ENCODE data around the gene ELOB. TPM values are rescaled to one million over a fixed set of nuclear protein-coding genes. Genes with fewer than 3 reads are reported as not detected.

The ELOB gene
- total RNA-seq, 1 experiment from 2014 or later = 259 TPM

DNA sequence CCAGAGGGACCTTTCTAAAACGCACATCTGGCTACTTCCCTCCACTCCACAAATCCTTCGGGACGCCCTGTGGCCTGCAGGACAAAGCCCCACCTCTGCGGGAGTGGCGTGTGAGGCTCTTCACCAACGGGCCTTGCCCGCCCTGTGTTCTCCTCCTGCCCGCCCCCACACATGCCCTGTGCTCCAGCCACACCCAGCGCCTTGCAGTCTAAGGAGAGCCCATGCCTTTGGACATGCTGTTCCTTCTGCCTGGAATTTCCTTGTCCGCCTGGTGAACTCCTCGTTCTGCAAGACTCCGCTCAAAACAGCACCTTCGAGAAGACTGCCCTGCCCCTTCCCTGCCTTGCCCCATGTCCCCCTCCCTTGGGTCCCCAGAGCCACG, 7.4 kb downstream of the ELOB start:
- no peak for DNase-seq
- H3K79me2 ChIP-seq (ENCODE audit: low read depth) = peaks cover 44% of the 10 kb centered on the region

GRCh38 chr16:2769100-2769529, 8.0 kb downstream of the ELOB start:
- no peaks in the 10 kb centered on the region for H3K27me3 ChIP-seq (ENCODE audit: insufficient read depth, low read depth)
- POLR2A ChIA-PET (ENCODE audit: unreplicated experiment) = interaction anchor here (0.6 kb wide), 1 partner anchor 94 kb away, joined by 3 read pairs; no protein-coding TSS in a partner anchor
- peaks cover 40% of the 10 kb centered on the region for H3K36me3 ChIP-seq (ENCODE audit: low read depth)
- H3K27ac ChIP-seq = no peak overlapping the region
- peaks cover 44% of the 10 kb centered on the region for H3K79me2 ChIP-seq (ENCODE audit: low read depth)
- H4K20me1 ChIP-seq (ENCODE audit: insufficient read depth) = peaks cover 80% of the 10 kb centered on the region
- no peaks in the 10 kb centered on the region; the same call in 1 of the 2 replicates for H3K4me1 ChIP-seq (replicated peaks; ENCODE audit: insufficient read depth)
- no peaks in the 10 kb centered on the region for H3K9me2 ChIP-seq (ENCODE audit: insufficient read depth)
- no peak overlapping the region for H3K4me3 ChIP-seq
- H3K4me2 ChIP-seq = no peak overlapping the region
- TF ChIP-seq, protein P1, sequence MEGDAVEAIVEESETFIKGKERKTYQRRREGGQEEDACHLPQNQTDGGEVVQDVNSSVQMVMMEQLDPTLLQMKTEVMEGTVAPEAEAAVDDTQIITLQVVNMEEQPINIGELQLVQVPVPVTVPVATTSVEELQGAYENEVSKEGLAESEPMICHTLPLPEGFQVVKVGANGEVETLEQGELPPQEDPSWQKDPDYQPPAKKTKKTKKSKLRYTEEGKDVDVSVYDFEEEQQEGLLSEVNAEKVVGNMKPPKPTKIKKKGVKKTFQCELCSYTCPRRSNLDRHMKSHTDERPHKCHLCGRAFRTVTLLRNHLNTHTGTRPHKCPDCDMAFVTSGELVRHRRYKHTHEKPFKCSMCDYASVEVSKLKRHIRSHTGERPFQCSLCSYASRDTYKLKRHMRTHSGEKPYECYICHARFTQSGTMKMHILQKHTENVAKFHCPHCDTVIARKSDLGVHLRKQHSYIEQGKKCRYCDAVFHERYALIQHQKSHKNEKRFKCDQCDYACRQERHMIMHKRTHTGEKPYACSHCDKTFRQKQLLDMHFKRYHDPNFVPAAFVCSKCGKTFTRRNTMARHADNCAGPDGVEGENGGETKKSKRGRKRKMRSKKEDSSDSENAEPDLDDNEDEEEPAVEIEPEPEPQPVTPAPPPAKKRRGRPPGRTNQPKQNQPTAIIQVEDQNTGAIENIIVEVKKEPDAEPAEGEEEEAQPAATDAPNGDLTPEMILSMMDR (conservative IDR thresholded peaks at IDR 0.05) = no peak
- TF ChIP-seq EZH2 (IDR thresholded peaks at IDR 0.05; ENCODE audit: low read depth) = no peak
- CTCF ChIA-PET = no interaction called here
- H2AFZ ChIP-seq = no peak overlapping the region
- no peak for DNase-seq
- no TSS peak for BruUV-seq (replicated peaks)
- intact Hi-C loops (cut with micrococcal nuclease; ENCODE audit: unreplicated experiment) = no loop called here
- no peaks in the 10 kb centered on the region for H3K9me3 ChIP-seq (ENCODE audit: insufficient read depth, low read depth)
- peaks cover 90% of the 10 kb centered on the region for H3F3A ChIP-seq (ENCODE audit: insufficient read depth, low read depth)

More for the DNA sequence above, 7.4 kb downstream of the ELOB start:
- no peak overlapping the region for H3K4me3 ChIP-seq
- peaks cover 78% of the 10 kb centered on the region for H4K20me1 ChIP-seq (ENCODE audit: insufficient read depth)
- no peak for TF ChIP-seq EZH2 (IDR thresholded peaks at IDR 0.05; ENCODE audit: low read depth)
- TF ChIP-seq, protein P1 (conservative IDR thresholded peaks at IDR 0.05) = no peak
- H3K4me1 ChIP-seq (replicated peaks; ENCODE audit: insufficient read depth) = no peaks in the 10 kb centered on the region; the same call in 1 of the 2 replicates
- H3K27ac ChIP-seq = no peak overlapping the region
- H3K9me2 ChIP-seq (ENCODE audit: insufficient read depth) = no peaks in the 10 kb centered on the region
- intact Hi-C loops (cut with micrococcal nuclease; ENCODE audit: unreplicated experiment) = no loop called here
- ChIA-PET CTCF (no interaction called here), POLR2A (ENCODE audit: unreplicated experiment) (no interaction called here)
- no TSS peak for BruUV-seq (replicated peaks)
- H2AFZ ChIP-seq = no peak overlapping the region
- H3K36me3 ChIP-seq (ENCODE audit: low read depth) = peaks cover 34% of the 10 kb centered on the region
- no peak overlapping the region for H3K4me2 ChIP-seq
- peaks cover 90% of the 10 kb centered on the region for H3F3A ChIP-seq (ENCODE audit: insufficient read depth, low read depth)
- H3K9me3 ChIP-seq (ENCODE audit: insufficient read depth, low read depth) = no peaks in the 10 kb centered on the region
- no peaks in the 10 kb centered on the region for H3K27me3 ChIP-seq (ENCODE audit: insufficient read depth, low read depth)

DNA sequence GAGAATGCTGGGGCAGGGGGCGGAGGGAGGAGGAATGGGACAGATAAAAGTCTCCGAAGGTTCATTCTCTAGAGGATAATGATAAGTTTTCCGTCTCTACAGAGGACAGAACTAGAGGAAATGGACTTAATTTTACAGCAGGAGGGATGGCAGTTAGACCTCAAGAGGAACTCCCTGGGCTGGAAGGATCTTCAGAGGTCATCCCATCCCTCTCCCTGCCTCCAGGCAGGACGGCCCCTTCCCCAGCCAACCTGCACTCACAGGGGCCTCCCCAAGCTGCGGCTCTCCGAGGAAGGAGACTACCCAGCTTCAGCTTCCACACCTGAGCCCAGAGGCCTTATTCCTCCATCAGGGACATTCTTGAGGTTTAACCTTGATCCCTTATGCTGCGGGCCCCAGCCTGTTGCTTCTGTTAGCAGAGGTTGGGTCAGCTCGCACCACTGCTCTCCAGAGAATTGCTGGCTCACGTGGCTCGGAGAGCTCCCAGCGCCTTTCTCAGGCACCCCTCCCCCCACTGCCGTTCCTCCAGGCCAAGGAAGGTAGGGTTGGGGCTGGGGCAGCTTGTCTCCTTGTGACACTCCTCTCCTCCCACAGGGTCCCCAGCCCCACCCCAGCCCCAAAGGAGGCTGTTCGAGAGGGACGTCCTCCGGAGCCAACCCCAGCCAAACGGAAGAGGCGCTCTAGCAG, 8.5 kb downstream of the ELOB start:
- Histone ChIP-seq H3K27me3 (ENCODE audit: insufficient read depth, low read depth) (no peaks in the 10 kb centered on the region), H3K9me3 (ENCODE audit: insufficient read depth, low read depth) (no peaks in the 10 kb centered on the region), H3K4me2 (no peak overlapping the region), H3K36me3 (ENCODE audit: low read depth) (peaks cover 43% of the 10 kb centered on the region), H3K27ac (no peak overlapping the region), H3K79me2 (ENCODE audit: low read depth) (peaks cover 47% of the 10 kb centered on the region), H3K9me2 (ENCODE audit: insufficient read depth) (no peaks in the 10 kb centered on the region), H2AFZ (no peak overlapping the region), H3K4me3 (no peak overlapping the region), H3K4me1 (replicated peaks; ENCODE audit: insufficient read depth) (no peaks in the 10 kb centered on the region; the same call in 1 of the 2 replicates), H4K20me1 (ENCODE audit: insufficient read depth) (peaks cover 83% of the 10 kb centered on the region), H3F3A (ENCODE audit: insufficient read depth, low read depth) (peaks cover 87% of the 10 kb centered on the region)
- ChIA-PET CTCF (no interaction called here), POLR2A (ENCODE audit: unreplicated experiment) (interaction anchor here (0.6 kb wide), 1 partner anchor 95 kb away, joined by 3 read pairs; no protein-coding TSS in a partner anchor)
- TF ChIP-seq, protein P1 (conservative IDR thresholded peaks at IDR 0.05) = no peak
- no peak for TF ChIP-seq EZH2 (IDR thresholded peaks at IDR 0.05; ENCODE audit: low read depth)
- intact Hi-C loops (cut with micrococcal nuclease; ENCODE audit: unreplicated experiment) = no loop called here
- DNase-seq = no peak
- BruUV-seq (replicated peaks) = no TSS peak
